GM18508 (cell line): ENCODE results near the gene ATXN7.

Experiments used
- ATAC-seq: cut with Tn5 transposase; IDR thresholded peaks from one replicate; pipeline ENCODE4 v1.9.1; 2021; ENCODE audit warnings: moderate number of reproducible peaks; ENCODE audit not compliant: insufficient read depth, unreplicated experiment

The ATXN7 gene

DNA sequence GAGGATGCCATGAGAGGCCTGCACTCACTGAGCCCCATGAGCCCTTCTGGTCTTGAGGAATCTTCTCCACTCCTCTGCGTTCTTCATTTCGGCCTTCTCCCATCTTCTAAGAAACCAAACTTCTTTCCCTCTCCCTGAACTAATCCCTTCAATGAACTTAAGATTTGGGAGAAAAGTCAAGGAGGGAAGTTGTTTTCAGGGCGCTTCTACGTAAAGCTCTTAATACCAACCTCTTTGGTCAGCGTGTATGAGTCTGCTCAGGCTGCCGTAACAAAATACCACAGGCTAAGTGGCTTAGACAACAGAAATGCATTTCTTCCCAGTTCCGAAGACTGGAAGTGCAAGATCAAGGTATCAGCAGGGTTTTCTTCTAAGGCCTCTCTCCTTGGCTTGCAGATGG lies 173.4 kb downstream of the ATXN7 start:
- no peak for ATAC-seq

GRCh38 chr3:64038253-64038767 lies 174.6 kb downstream of the ATXN7 start:
- ATAC-seq, result no peak

DNA sequence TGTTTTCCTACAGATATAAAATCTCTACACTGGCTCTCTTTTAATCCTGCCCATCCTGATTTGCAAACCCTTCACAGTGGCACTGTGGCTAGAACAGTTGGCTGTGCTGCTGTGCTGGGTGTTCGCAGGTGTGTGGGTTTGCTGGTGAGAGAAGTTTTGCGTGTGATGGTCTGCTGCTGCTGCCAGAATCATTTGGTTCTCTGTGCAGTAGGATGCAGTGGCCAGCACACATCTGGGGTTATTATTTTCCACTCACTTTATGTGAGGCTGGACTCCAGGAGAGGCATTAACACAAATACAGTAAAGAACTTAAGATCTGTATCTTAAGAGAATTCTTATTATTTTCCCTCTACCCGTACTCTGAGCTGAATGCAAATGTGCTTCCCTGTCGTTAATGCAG lies 175.7 kb downstream of the ATXN7 start:
- no peak for ATAC-seq

DNA sequence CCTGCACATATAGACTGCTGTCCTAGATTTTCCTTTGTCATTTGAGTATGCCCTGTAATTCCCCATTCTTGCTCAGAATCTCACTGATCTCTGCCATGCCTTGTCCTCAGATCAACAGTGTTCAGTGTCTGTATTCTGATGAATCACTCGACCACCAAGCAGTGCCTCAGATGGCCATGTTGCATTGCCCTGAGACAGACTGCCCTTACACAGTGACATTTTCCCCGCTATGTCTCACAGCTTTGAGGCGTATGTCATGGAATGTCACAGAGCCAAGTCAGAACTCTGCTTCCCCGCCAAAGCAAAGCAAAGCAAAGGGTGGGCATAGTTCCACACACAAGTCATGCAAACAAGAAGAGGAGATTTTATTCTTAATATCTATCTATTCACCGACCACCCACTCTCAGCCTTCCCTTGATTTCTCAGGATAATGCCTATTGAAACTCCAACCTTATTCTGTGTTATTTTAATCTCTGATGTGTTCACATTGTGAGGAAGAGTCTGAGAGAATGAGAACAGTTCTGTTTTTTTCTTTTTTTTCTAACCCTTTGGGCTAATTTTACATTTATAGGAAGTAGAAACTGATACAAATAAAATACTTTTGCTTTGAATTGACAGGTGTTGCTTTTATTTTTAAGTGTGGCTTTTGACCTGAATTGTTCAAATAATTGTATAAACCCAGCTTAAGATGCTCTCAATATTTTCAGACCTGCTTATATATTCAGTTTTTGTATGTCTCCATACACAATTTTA lies 176.5 kb downstream of the ATXN7 start:
- ATAC-seq, result no peak

- no peak for ATAC-seq
Measured at GRCh38 chr3:64042952-64043351, 179.3 kb downstream of the ATXN7 start.

DNA sequence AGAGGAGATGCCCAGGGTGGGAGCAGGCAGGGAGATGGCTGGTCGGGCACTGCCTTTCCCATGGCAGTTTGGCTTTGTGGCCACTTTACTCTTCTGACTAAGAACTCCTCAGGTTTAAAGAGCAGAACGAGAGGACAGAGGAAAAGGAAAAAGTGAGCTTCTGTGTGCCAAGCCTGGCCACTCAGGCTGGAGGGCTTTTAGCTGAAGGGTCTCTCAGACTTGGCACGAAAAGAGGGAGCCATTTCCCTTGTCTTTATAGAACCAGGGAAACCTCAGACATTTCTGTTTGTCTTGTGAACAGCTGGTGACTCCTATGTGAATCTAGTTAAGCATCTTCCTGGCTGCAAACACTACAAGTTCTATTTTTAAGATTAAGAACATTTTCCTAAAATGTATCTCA lies 182.9 kb downstream of the ATXN7 start:
- ATAC-seq, result no peak

DNA sequence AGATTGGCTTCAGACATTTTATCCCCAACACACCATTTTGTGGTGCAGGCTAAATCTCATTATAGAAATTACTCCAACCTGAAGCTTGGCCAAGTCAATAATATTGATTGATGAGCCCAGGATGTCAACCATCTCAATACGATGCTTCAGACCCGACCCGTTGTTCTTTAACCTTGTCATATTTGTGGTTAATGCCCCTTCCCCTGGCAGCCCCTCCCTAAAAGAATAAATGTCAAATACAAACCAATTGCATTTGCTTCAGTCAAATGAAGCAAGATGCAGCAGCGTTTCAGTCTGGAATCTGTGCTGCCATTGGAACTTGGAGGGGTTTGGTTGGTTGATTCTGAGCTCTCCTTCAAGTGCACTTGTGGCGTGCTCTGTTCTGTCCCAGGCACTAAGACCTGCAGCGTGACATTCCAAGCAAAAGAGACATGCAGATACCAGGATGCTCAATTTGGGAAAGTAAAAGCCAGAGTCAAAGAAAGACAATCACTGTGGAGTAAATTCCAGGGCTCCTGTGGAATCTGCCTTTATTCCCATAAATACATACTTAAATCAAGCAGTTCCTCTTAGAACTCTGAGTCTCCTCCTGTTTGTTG lies 183.4 kb downstream of the ATXN7 start:
- ATAC-seq, result no peak

DNA sequence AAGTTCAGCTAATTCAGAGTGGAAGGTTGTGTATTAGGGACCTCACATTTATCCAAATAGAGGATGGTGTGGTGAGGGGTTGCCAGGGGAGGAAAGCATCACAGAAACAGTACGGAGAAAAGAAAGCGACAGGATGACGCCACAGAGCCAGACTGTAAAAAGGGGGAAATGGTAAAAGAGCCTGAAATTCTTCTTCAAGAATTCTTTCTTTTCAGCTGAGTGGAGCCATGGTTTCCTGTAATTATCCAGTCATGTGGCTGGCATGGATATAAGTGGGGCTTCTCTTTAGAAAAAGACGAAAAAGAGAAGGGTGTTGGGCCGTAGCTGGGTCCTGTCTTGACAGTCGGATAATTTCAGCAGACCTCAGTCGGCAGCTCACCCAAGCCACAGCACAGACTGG lies 184.1 kb downstream of the ATXN7 start:
- no peak for ATAC-seq

DNA sequence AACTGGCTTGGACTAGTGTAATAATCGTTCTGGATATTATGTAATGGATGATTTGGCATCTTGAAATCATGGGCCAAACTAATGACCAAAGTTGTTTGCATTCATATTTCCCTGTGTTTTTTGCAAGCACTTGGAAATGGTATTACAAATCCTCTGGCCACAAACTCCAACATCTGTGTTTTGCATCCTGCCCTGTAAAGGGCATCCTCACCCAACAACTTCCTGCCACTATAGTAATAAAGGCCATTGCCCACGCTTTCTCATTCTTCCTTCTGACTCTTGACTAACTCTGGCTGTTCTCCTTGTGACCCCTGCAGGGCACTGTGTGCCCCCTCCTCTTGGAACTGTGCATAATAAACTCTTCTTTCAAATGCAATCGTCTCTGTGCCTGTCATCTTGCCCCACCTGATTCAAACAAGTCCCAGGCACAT lies 185.0 kb downstream of the ATXN7 start:
- no peak for ATAC-seq

- no peak for ATAC-seq
Measured at GRCh38 chr3:64049136-64049535, 185.5 kb downstream of the ATXN7 start.

- ATAC-seq, result no peak
Measured at GRCh38 chr3:64049832-64050231, 186.2 kb downstream of the ATXN7 start.
